NCI-H526 treated with DMSO at 0.1 percent for 48 hours (cell line): ENCODE results near the gene CDC14B.

Experiments used
- DNase-seq: peaks from one replicate; lab custom pipeline; 2025; lab: John Stamatoyannopoulos, UW

Gene CDC14B

DNA sequence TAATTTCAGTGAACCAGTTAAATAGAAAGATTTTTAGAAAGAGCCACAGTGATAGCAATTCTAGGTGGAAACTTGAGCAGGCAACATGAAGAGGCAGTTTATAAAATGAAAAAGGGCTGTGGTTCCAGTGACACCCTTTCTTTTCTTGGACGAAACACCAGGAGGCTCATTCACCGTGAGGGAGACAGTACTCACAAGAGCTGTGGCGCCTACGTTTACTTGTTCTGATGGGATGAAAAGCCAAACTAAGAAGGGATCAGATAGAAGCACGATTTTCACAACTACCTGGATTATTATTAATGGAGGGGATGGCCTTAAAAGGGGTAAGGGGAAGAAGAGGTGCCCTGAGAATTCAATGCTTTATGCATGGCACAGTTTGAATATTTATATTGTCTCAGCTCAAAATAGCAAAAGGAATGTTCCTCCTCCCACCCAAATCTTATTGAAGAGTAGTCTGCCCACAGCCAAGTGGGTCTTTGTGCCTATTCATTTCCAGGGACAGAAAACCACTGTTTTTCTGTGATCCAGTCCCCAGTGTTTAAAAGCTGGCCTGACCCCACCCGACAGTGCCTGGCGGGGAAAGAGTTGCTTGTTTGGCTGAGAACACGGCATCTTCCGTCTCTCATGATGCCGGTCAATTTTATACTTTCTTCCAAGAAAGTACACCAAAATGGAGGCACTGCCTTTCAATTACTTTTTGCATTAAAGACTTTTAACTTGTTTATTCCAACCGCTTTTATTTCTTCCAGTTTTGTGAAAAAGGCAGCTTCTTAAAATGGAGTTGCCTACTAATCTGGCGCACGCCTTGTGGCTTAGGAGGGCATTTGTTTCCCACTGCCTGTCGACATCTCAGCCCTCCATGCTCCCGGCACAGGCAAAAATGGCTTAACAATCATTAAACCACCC lies 117.8 kb downstream of the CDC14B start:
- DNase-seq, result no peak

DNA sequence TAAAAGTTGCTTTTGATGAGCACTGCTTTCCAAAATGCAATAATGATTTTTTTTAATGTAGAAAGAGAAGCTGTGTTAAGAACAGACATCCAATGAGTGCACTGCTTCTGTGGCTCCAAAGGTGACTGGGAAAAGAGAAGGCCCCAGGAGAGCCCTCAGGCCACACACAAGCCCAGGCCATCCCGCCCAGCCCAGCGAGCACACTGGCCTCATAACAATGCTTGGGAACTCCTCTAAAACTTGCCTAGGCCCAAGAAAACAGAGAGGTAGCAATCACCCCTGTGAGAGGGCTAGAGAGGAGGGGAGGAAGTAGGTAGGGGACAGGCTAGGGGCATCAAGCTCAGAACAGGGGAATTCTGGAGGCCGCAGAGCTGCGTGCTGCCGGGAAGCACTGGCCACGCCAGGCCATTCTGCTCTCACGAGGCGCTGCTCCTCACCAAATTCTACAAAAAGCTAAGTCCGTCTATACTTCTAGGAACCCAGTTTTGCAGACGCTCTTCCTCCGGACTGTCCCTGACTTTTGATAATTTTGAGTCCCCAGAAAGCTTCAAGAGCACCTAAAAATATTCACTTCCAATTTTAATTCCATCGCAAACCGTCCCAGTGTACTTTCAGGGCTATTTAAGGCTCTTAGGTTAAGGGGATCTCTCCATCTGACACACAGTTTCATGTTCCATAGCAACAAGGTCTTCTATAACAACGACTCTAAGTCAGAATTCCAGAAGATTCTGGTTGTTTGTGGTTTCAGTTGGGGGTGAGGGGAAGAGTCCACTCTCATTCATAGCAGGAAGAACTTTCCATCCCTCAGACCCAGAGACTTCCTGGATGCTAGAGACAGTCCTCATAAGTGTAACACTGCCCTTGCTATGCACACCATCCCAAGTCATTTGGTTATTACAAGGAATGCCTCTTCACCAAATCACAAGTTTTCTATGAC lies 118.7 kb downstream of the CDC14B start:
- DNase-seq, result no peak

DNA sequence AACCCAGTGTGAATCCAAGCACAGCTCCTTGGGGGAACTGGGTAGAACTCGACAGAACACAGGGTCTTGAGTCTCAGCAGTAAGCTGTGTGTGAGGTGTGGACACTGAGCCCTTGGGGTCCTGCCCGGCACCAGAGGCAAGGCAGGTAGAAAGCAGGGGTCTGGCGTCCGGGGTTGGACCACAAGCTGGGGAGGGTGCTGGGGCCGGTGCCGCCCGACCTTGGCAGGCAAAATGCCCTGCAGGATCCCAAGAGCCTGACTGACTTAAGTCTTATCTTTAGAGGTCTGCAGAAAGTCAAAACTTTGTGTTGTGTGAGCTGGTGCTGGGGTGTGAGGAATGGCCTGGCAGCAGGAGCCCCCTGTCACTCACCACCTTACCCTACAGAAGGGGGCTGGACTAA lies 120.4 kb downstream of the CDC14B start:
- no peak for DNase-seq

DNA sequence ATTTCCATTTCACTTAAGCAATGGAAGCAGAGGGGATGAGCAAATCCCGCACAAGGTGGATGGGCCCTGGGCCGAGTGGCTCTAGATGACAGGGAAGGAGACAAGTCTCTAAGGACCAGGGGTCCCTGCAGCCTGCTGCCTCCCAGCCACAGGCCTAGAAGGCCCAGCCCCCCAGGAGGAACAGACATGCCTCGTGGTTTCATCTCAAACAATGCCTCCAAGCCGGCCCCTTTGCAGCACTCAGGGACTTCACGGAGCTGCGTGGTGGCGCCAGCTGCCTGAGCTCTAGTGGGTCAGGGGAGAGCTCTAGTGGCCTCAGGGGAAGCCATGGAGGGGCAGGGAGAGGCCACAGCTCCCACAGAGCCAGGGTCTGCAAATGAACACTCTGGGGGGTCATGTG lies 120.8 kb downstream of the CDC14B start:
- no peak for DNase-seq

DNA sequence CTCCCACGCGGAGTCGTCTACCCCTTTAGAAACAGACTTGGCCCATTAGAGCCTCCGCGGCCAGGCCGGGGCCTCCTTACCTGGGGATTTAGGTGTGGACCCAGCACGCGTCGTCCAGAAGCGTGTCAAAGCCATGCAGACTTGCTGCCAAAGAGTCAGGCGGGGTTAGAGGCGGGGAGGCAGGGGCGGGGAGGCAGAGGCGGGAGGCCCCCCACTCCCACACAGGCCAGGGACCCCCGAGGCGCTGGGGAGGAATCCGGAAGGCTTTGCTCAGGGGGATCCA lies 122.6 kb downstream of the CDC14B start:
- DNase-seq, result no peak

DNA sequence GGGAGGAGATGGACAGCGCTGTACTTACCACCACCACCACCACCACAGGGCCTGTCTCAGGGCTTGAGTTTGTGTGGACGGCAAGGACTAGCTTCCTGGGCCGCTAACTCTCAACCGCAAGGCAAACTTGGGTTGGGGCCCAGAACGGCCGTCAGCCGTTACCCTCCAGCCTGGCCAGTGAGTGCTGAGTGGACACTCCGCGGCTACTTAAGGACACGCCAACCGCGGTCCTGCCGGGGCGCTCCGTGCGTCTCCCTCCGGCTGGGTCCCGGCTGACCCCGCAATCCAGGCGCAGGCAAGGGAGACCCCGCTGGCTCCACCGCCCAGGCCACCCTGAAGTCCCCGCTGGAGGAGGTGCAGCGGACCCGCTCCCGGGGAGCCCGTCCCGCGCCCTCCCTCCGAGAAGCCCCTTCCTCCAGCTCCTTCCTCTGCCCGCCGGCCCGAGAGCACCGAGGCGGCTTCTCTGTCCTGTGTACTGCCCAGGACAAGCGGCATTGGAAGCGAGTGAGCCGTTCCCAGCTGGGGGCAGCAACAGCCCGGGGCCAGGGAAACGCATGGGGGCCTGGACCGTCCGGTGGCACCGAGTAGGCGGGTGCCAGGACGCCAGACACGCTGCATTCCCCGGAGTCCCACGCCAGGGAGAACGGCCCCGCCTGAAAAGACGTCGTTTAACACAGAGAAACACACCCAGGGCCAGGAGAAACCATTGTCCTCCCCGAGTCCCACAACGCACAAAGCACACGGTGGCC lies 123.1 kb downstream of the CDC14B start:
- DNase-seq, result no peak

DNA sequence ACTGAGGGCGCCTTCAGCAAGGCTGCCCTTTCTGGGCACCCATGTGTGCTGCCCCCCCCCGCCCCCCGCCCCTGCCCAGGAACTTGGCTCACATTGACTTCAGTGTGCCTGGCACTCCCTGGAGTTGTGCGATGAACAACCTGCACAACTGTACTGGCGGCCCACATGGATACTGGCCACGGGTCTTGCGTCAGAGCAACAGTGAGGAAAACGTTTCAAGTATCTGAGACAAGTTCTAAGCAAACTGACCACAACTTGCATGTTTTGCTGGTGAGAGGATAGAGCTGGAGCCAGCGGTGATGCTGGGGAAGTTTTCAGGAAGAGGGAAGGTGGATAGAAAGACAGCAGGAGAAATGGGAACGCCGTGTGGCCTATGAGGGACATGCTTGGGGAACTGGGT lies 124.3 kb downstream of the CDC14B start:
- DNase-seq, result no peak

DNA sequence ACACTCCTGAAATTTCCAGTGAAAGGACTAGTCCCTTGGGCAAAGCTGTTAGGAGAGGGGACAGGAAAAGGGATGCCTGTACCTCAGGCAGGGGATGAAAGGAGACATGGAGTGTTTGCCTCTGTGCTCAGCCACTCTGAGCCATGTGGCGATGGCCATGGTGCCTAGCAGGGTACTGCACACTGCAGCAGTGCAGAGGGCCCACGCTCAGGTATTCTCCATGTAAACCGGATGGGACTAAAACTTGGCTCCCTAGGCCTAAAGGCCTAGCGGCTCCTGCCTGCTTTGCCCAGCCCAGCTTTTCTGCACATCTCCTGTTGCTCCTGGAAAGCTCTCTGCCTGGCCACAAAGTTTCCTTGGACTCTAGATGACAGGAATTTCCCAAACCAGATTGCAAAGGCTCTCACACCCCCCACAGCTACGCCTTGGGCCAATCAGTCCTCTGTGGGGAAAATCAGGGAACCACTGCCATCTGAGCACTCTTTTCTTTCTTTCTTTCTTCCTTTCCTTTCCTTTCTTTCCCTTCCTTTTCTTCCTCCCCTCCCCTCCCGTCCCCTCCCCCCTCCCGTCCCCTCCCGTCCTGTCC lies 125.3 kb downstream of the CDC14B start:
- no peak for DNase-seq

DNA sequence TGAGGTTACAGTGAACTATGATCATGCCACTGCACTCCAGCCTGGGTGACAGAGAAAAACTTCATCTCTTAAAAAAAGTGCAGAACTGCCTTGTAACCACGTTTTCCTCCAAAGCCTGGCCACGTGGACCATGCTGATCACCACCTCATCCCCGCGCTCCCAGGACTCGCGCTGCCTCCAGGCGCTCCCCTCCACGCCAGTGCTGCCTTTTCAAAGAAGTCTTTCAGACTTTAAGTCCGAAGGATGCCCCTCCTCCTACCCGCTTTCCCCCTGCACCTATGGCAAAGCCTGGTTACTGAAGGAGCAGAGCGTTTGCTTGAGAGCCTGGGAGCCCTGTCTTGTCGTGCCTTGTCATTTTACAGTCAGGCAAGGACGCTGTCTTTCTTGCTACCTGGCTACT lies 125.9 kb downstream of the CDC14B start:
- no peak for DNase-seq

DNA sequence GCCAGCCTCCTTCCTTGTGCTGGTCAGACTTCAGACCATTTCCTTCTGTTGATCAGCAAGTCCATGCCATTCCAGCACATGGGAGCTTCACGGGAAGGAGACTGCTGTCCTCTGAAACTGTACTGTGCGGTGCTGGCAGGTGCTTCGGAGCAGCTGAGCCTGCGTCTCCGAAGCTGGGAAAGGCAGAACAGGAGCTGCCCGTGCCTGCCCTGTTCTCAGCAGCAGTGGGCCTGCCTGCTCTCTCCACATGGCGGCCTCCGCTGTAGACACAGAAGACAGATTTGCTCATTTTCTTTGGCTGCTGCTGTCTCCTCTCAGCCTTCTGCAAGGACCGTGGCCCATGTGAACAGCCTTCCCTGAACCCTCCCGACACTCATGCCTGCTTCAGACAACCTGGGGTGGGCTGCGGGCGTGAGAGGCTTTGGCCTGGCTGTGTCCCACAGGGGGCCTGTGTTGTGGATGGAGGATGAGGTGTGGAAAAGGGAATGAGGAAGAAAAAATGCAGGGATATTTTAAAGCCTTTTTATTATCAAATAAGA lies 126.6 kb downstream of the CDC14B start:
- DNase-seq, result no peak

DNA sequence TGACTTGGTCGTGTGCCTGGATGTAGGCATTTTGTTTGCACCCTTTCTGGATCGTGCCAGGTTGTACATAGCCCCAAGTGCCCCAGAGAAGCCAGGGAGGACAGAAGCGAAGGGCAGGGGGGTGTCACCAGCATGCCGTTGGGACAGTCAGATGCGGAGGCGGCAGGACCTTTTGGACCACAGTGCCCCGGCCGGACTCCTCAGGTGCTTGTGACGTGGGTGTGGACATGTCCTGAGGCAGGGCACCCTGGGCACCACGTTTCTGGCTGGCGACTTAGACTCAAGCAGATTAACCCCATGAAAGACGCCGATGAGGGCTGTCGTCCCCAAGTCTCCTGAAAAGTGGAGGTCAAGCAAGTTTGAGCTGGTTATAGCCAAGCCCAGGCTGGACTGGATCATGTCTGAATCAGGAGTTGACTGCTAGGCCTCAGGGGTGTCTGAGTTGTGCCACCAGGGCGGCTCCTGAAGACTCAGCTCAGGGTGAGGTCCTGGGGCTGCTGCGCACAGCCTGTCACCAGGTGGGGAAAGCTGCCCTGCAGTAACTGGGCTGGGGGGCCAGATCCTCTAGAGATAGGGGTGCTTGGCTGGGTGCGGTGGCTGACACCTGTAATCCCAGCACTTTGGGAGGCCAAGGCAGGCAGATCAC lies 127.6 kb downstream of the CDC14B start:
- no peak for DNase-seq

DNA sequence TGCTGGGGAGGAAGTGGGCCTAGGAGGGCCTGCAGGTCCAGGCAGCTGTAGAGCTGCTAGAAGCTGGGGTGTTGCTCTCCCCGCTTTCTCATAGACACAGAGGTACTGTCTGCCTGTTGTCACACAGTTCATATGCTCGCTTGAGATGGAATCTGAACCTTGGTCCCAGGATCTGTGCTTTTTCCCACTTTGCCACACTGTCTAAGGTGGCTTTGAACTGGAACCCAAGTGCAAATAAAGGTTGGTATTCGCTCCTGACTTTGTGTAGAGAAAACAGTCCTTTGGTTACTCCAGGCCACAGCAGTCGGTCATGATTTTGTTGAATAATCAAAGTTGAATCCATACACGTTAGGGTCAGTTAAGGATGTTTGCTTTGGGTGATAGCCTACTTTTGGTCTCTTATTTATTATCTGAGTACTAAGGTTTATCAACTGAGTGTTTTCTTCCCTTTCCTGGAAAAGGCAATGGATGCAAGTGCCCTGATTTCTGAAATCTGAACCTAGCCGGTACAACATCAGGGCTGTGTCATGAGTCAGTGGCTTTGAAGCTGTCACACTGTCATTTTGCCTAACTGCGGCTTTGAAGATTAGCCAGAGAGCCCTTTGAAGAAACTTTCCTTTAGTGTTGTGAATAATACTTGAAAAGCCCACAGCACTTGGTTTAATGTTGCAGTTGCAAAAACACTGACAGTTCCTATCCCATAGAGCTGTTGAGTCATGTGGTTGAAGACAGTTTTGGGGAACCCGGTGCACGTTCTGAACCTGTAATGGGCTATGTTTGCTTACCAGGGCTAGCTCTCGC lies 128.4 kb downstream of the CDC14B start:
- no peak for DNase-seq

DNA sequence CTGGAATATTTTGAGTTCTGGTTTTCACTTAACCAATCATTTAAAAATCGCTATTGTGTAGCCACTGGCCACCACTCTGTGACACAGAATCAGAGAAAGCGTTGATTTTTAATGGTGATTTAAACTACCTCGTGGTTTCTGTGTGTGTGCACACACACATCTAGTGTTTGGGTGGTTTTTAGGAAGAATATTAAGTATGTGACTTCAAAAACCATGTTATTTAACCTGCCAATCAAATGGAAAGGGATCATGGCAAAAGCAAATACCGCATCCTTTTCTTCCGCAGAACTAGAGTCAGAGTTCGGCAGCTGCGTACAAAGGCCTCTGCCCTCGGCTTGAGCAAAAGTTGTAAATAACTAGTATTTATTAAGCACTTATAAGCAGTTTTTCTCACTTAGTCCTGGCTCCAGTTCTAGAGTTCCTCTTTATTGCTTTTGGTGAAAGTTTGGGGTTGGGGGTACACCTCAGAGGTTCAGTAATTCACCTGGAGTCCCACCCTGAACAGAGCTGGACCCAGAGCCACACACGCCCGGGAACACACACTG lies 129.0 kb downstream of the CDC14B start:
- no peak for DNase-seq

DNA sequence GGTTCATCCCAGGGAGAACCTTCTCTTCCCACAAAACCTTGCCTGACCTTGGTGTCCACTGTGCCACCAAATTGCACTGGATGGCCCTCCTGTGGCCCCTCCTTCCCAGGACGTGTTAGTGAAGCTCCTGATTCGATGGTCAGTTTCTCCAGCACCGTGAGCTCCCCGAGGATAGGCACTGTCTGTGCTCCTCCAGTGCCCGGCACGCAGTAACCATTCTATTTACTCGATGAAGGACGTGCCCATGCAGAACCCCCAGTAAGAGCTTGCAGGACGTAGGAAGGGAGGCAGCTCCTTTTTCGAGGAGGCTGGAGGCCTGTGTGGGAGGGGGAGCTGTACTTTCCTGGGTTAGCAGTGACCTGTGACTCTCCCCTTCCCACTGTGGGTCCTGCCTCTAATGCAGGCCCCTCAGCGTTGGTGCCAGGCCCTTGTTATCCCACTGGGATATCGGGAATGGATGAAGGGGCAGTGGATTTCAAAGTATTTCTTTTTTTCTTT lies 130.1 kb downstream of the CDC14B start:
- DNase-seq, result no peak

DNA sequence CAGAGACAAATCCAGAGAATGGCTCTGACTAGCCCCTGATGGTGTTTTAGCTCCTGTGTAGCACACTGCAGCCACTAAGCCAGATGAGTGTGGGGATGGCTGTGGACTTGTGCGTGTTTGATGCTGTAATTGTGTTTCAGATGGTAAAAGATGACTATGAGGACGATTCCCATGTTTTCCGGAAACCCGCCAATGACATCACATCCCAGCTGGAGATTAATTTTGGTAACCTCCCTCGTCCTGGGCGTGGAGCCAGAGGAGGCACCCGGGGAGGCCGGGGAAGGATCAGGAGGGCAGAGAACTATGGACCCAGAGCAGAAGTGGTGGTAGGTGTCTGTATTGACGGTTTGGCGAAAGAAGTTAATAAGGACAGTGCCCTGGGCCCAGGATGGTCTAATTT lies 131.7 kb downstream of the CDC14B start:
- DNase-seq, result no peak

DNA sequence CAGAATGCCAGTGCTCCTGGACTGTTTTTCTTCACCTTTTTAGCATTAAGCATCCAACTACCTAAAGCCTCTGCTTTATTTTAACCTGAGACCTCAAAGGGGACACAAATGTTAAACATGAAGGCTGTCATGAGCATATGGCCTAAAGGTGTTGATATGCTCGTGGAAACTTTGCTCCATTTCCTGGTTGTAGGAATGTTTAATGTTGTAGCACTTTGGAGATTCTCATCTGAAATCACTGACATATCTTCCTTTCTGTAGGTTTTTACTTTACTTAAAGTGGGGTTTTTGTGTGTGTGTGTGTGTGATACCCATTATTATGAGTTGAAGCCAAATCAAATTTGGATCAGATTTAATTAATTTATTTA lies 132.6 kb downstream of the CDC14B start:
- DNase-seq, result no peak

DNA sequence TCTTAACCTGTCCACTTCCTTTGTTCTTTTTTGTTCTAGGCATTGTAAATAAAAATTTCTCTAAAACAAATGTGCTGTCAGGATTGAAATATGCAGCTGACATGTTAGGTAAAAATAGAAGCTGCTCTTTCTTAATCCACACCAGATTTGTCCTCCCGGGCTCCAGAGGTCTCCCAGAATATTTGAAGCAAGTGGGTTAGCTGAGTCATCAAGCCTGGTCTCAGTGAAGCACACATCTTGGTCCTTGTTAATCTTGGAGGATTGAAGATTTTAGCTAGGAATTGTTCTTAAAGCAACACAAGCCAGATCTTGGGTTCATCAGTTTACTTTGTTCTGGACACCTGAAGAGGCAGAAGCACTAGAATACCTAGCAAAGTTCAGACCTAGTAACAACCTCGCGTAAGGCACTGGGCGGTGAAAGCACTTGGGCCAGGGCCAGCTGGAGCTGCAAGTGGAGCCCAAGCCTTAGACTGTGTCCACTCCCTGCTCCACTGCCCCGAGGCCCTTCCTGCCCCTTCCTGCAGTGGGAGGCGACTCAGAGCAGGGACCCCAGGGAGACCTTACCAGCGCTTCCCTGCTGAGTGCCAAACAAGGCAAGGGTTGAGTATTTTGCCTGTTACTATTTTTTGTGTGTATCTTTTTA lies 133.1 kb downstream of the CDC14B start:
- no peak for DNase-seq

DNA sequence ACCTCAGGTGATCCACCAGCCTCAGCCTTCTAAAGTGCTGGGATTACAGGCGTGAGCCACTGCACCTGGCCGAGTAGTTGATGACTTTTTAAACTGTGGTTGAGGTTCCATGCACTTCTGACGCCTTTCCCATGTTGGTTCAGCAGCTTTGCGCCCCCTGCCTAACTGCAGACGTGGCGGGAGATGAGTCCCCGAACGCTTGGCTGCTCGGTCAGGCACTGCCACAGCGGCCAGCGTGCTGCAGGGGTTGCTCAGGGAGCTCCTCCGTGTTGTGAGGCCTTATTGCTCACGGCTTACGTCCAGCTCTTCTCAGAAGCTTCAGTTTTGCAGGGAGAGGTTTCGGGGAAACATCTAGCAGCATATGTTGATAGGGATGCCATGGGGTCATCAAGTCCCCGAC lies 134.4 kb downstream of the CDC14B start:
- no peak for DNase-seq

DNA sequence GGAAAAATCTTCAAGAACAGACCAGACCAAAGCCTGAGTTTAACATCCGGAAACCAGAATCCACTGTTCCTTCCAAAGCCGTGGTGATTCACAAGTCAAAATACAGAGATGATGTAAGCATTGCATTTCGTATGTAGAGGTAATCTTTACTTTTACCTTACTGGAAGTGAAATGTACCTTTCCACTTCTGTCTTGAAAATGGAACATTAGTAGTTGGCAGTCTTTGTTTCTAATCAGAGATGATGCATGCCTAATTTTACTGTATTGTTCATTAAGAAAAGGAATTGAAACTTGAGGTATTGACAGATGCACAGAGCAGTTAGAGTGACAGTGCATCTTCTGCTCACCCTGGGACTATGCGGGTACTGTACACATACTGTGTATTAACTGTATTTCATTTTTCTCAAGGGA lies 135.1 kb downstream of the CDC14B start:
- DNase-seq, result no peak
